Smooth muscle cell (in vitro differentiated cells): Measurements from ENCODE around the gene SLC15A3. TPM values are rescaled to one million over a fixed set of nuclear protein-coding genes. Genes with fewer than 3 reads are reported as not detected.

Experiments
- DNase-seq: peaks from one replicate; lab custom pipeline; 2025; ENCODE audit not compliant: unreplicated experiment; lab: John Stamatoyannopoulos, UW
- H2AFZ ChIP-seq: fragments of 200-600 bp; sonication (generic); 2 replicates; pipeline ENCODE4 v1.6.0; 2016; ENCODE audit warnings: antibody characterized with exemption, low read depth, mild to moderate bottlenecking
- H3F3A ChIP-seq: fragments of 200-600 bp; sonication (generic); 2 replicates; pipeline ENCODE4 v1.6.0; 2017; ENCODE audit warnings: antibody characterized with exemption, low read depth
- H3K27ac ChIP-seq: fragments of 200-600 bp; sonication (generic); 2 replicates; pipeline ENCODE4 v1.5.1; 2016; ENCODE audit warnings: low read depth, mild to moderate bottlenecking
- H3K27me3 ChIP-seq: fragments of 200-600 bp; sonication (generic); 2 replicates; pipeline ENCODE4 v1.6.1; 2016; ENCODE audit warnings: low read depth, mild to moderate bottlenecking
- H3K36me3 ChIP-seq: fragments of 200-600 bp; sonication (generic); 2 replicates; pipeline ENCODE4 v1.5.1; 2016; ENCODE audit warnings: low read depth
- H3K4me1 ChIP-seq: fragments of 200-600 bp; sonication (generic); 2 replicates; pipeline ENCODE4 v1.5.1; 2016; ENCODE audit warnings: low read depth
- H3K4me2 ChIP-seq: fragments of 200-600 bp; sonication (generic); 2 replicates; pipeline ENCODE4 v1.6.0; 2016; ENCODE audit warnings: mild to moderate bottlenecking
- H3K4me3 ChIP-seq: fragments of 200-600 bp; sonication (generic); 2 replicates; pipeline ENCODE4 v1.5.1; 2016; ENCODE audit warnings: mild to moderate bottlenecking
- H3K79me2 ChIP-seq: fragments of 200-600 bp; sonication (generic); 2 replicates; pipeline ENCODE4 v1.6.0; 2016; ENCODE audit warnings: low read depth, mild to moderate bottlenecking
- H3K9ac ChIP-seq: fragments of 200-600 bp; sonication (generic); 2 replicates; pipeline ENCODE4 v1.6.0; 2016; ENCODE audit warnings: low read depth
- H3K9me3 ChIP-seq: fragments of 200-600 bp; sonication (generic); replicated peaks from 2 replicates; pipeline ENCODE4 v1.5.1; 2016; ENCODE audit warnings: low read depth
- H4K20me1 ChIP-seq: fragments of 200-600 bp; sonication (generic); 2 replicates; pipeline ENCODE4 v1.6.0; 2016; ENCODE audit warnings: low read depth
- CTCF ChIP-seq: fragments of 200-600 bp; sonication (generic); IDR thresholded peaks from 2 replicates; pipeline ENCODE4 v1.5.1; 2017; ENCODE audit warnings: borderline replicate concordance, mild to moderate bottlenecking, antibody characterized with exemption; ENCODE audit not compliant: insufficient read depth, poor library complexity, severe bottlenecking
- WGBS: methylation state at CpG from one replicate; pipeline ENCODE4 v1.1.7; 2016; ENCODE audit warnings: low lambda C conversion rate; 5-methylcytosine and 5-hydroxymethylcytosine counted together
- polyA plus RNA-seq: library from polyadenylated mRNA; unstranded; fragments of >200 nt; fragmentation: Nextera tagmentation; extraction: Ambion mirVana; gene quantifications from 2 replicates; pipeline ENCODE4 v1.2.1, GENCODE V29; 2016
- total RNA-seq: library from RNA; depleted of rRNA; stranded (reverse); fragments of >200 nt; gene quantifications from 2 replicates; pipeline ENCODE4 v1.2.3, GENCODE V29; 2014

The SLC15A3 gene
- total and polyA plus RNA-seq, 2 experiments from 2014 or later: 0.27 to 0.33 TPM

- Histone ChIP-seq H3F3A (no peaks in the 10 kb centered on the region), H3K79me2 (no peaks in the 10 kb centered on the region), H3K4me1 (no peaks in the 10 kb centered on the region), H3K4me2 (no peak overlapping the region), H2AFZ (no peak overlapping the region), H3K9me3 (no peaks in the 10 kb centered on the region), H3K27me3 (no peaks in the 10 kb centered on the region), H3K36me3 (no peaks in the 10 kb centered on the region), H3K27ac (no peak overlapping the region), H3K9ac (no peak overlapping the region), H3K4me3 (no peak overlapping the region), H4K20me1 (no peaks in the 10 kb centered on the region)
- WGBS: 84% methylated on average over 5 of the region's 5 CpGs
- TF ChIP-seq CTCF: no peak
- no peak for DNase-seq
These were observed 18.9 kb upstream of the SLC15A3 start for GRCh38 chr11:60970890-60971289.

- no peak overlapping the region for H3K27ac ChIP-seq
- no peak for DNase-seq
- no peaks in the 10 kb centered on the region for H3K27me3 ChIP-seq
- no peaks in the 10 kb centered on the region for H3K9me3 ChIP-seq
- no peaks in the 10 kb centered on the region for H3K4me1 ChIP-seq
- whole genome bisulfite sequencing: 24% methylated on average over 9 of the region's 9 CpGs
- H3F3A ChIP-seq: no peaks in the 10 kb centered on the region
- peak; percentile 69 for TF ChIP-seq CTCF
- no peak overlapping the region for H3K4me3 ChIP-seq
- no peak overlapping the region for H3K4me2 ChIP-seq
- H3K36me3 ChIP-seq: no peaks in the 10 kb centered on the region
- H4K20me1 ChIP-seq: no peaks in the 10 kb centered on the region
- no peaks in the 10 kb centered on the region for H3K79me2 ChIP-seq
- no peak overlapping the region for H3K9ac ChIP-seq
- no peak overlapping the region for H2AFZ ChIP-seq
These were observed 18.4 kb upstream of the SLC15A3 start for GRCh38 chr11:60970369-60970774.

GRCh38 chr11:60968223-60968622 lies 16.2 kb upstream of the SLC15A3 start:
- no peak for TF ChIP-seq CTCF
- Histone ChIP-seq H2AFZ (no peak overlapping the region), H3K4me1 (no peaks in the 10 kb centered on the region), H3K9ac (no peak overlapping the region), H3K9me3 (no peaks in the 10 kb centered on the region), H3F3A (no peaks in the 10 kb centered on the region), H3K4me3 (no peak overlapping the region), H3K79me2 (no peaks in the 10 kb centered on the region), H3K36me3 (no peaks in the 10 kb centered on the region), H4K20me1 (no peaks in the 10 kb centered on the region), H3K27ac (no peak overlapping the region), H3K27me3 (no peaks in the 10 kb centered on the region), H3K4me2 (no peak overlapping the region)
- no peak for DNase-seq
- 86% methylated on average over 1 of the region's 1 CpG for WGBS

GRCh38 chr11:60966890-60967289 lies 14.9 kb upstream of the SLC15A3 start:
- no peaks in the 10 kb centered on the region for H3K79me2 ChIP-seq
- H3K4me2 ChIP-seq: no peak overlapping the region
- peaks cover 11% of the 10 kb centered on the region for H3K27me3 ChIP-seq
- no peak overlapping the region for H3K27ac ChIP-seq
- TF ChIP-seq CTCF: no peak
- H3F3A ChIP-seq: no peaks in the 10 kb centered on the region
- no peaks in the 10 kb centered on the region for H3K9me3 ChIP-seq
- no peaks in the 10 kb centered on the region for H3K4me1 ChIP-seq
- H2AFZ ChIP-seq: no peak overlapping the region
- no peaks in the 10 kb centered on the region for H3K36me3 ChIP-seq
- no peak for DNase-seq
- no peaks in the 10 kb centered on the region for H4K20me1 ChIP-seq
- no peak overlapping the region for H3K4me3 ChIP-seq
- no peak overlapping the region for H3K9ac ChIP-seq
- WGBS: 90% methylated on average over 4 of the region's 4 CpGs
